ENCODE results near the gene TEX12.

The TEX12 gene

GRCh38 chr11:112162761-112163546 lies 4.2 kb upstream of the TEX12 start:
- Histone ChIP-seq H3K27me3 (replicated peaks; ENCODE audit: control insufficient read depth, insufficient read depth, low read length) (no peaks in the 10 kb centered on the region), H3K36me3 (ENCODE audit: control insufficient read depth, insufficient read depth, low read length) (no peaks in the 10 kb centered on the region), H3K4me3 (replicated peaks; ENCODE audit: low read depth, low read length) (no peak overlapping the region)
- DNase-seq (ENCODE audit: extremely low read depth, insufficient read length): no peak
- no peak for TF ChIP-seq CTCF (IDR thresholded peaks at IDR 0.05; ENCODE audit: insufficient read depth, low read length, poor library complexity, severe bottlenecking)

GRCh38 chr11:112163875-112164685 lies 3.1 kb upstream of the TEX12 start, which contains the start of gene IL18:
TSS of gene IL18 (minus strand) at chr11:112164094. CDS start at chr11:112155053, 9,041 bp downstream.
- Histone ChIP-seq H3K27me3 (replicated peaks; ENCODE audit: control insufficient read depth, insufficient read depth, low read length) (no peaks in the 10 kb centered on the region), H3K4me3 (replicated peaks; ENCODE audit: low read depth, low read length) (no peak within 1 kb of the TSS), H3K36me3 (ENCODE audit: control insufficient read depth, insufficient read depth, low read length) (no peaks in the 10 kb centered on the region)
- DNase-seq (ENCODE audit: extremely low read depth, insufficient read length): no peak
- TF ChIP-seq CTCF (IDR thresholded peaks at IDR 0.05; ENCODE audit: insufficient read depth, low read length, poor library complexity, severe bottlenecking): no peak

GRCh38 chr11:112165049-112165448 lies 2.1 kb upstream of the TEX12 start:
- no peak for TF ChIP-seq CTCF (IDR thresholded peaks at IDR 0.05; ENCODE audit: insufficient read depth, low read length, poor library complexity, severe bottlenecking)
- H3K36me3 ChIP-seq (ENCODE audit: control insufficient read depth, insufficient read depth, low read length): no peaks in the 10 kb centered on the region
- DNase-seq (ENCODE audit: extremely low read depth, insufficient read length): no peak

DNA sequence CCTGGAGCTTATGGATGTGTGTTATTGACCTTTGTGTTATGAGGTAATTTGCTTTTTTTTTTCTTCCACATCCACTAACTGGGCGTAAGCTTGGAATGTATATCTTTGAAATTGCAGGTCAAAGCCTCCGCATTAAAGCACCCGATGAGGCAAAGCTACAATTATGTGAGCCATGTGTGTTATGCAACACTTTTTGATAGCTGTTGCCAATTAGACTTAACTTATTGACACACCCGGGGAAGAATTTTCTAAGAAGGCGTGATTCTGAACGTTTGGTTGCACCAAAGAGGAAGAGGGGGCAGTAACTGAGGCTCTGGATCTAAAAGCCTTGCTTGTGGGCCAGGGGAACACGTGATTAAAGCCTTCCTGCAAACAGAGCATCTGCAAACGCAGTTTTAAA lies 610 bp upstream of the TEX12 start:
- Histone ChIP-seq H3K4me3 (replicated peaks; ENCODE audit: low read depth, low read length) (no peak overlapping the region), H3K27me3 (replicated peaks; ENCODE audit: control insufficient read depth, insufficient read depth, low read length) (no peaks in the 10 kb centered on the region), H3K36me3 (ENCODE audit: control insufficient read depth, insufficient read depth, low read length) (no peaks in the 10 kb centered on the region)
- no peak for TF ChIP-seq CTCF (IDR thresholded peaks at IDR 0.05; ENCODE audit: insufficient read depth, low read length, poor library complexity, severe bottlenecking)
- no peak for DNase-seq (ENCODE audit: extremely low read depth, insufficient read length)

More at GRCh38 chr11:112165049-112165448, 2.1 kb upstream of the TEX12 start:
- Histone ChIP-seq H3K27me3 (replicated peaks; ENCODE audit: control insufficient read depth, insufficient read depth, low read length) (no peaks in the 10 kb centered on the region), H3K4me3 (replicated peaks; ENCODE audit: low read depth, low read length) (no peak overlapping the region)

DNA sequence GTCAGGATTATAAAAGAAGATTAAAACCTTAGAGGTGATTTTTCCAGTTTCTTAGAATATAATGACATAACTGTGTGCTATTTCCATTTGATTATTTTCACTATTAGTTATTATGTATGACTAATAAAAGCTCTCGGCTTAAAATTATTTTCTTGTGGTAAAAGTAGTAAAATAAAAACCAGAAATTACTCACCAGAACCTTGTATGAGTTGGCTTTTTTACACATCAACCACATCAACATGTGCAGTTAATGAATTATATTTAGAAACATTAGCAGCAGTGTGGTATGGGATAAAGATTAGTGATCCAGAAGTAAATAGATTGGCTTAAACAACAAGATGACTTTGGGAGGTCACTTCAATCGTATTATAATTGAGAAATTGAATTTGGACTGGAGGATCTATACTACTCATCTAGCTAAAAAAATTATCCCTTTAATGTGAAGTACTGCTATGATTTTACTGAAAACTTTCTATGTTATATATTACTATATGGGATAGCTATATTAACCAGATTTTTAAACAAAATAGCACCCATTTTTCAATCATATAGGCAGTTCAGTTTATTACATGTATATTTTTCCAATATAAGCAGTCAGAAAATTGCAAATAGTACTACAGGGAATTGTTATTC lies 5.3 kb downstream of the TEX12 start:
- no peak overlapping the region for H3K4me3 ChIP-seq (replicated peaks; ENCODE audit: low read depth, low read length)
- peak; percentile 64 for DNase-seq (ENCODE audit: extremely low read depth, insufficient read length)
- H3K27me3 ChIP-seq (replicated peaks; ENCODE audit: control insufficient read depth, insufficient read depth, low read length): no peaks in the 10 kb centered on the region
- TF ChIP-seq CTCF (IDR thresholded peaks at IDR 0.05; ENCODE audit: insufficient read depth, low read length, poor library complexity, severe bottlenecking): no peak
- H3K36me3 ChIP-seq (ENCODE audit: control insufficient read depth, insufficient read depth, low read length): no peaks in the 10 kb centered on the region
